Fibroblast of villous mesenchyme (primary cell): ENCODE measurements around the gene TRIM13. TPM values are rescaled to one million over a fixed set of nuclear protein-coding genes. Genes with fewer than 3 reads are reported as not detected.

Source experiments
- DNase-seq: peaks from one replicate; pipeline ENCODE4 v3.0.0-alpha.2; 2010; ENCODE audit warnings: low read depth
- H3K4me3 ChIP-seq: 2 replicates; pipeline ENCODE4 v1.5.1; 2011; ENCODE audit warnings: low read depth, mild to moderate bottlenecking, low read length
- CTCF ChIP-seq: IDR thresholded peaks from 2 replicates; pipeline ENCODE4 v1.5.1; 2012; ENCODE audit warnings: low read depth, mild to moderate bottlenecking, low read length; ENCODE audit not compliant: insufficient read depth
- total RNA-seq: library from RNA; depleted of rRNA; stranded (reverse); fragments of >200 nt; gene quantifications from 2 replicates; pipeline ENCODE4 v1.2.3, GENCODE V29; 2012

TRIM13 gene
- total RNA-seq, 1 donor, result 41.9 TPM

DNA sequence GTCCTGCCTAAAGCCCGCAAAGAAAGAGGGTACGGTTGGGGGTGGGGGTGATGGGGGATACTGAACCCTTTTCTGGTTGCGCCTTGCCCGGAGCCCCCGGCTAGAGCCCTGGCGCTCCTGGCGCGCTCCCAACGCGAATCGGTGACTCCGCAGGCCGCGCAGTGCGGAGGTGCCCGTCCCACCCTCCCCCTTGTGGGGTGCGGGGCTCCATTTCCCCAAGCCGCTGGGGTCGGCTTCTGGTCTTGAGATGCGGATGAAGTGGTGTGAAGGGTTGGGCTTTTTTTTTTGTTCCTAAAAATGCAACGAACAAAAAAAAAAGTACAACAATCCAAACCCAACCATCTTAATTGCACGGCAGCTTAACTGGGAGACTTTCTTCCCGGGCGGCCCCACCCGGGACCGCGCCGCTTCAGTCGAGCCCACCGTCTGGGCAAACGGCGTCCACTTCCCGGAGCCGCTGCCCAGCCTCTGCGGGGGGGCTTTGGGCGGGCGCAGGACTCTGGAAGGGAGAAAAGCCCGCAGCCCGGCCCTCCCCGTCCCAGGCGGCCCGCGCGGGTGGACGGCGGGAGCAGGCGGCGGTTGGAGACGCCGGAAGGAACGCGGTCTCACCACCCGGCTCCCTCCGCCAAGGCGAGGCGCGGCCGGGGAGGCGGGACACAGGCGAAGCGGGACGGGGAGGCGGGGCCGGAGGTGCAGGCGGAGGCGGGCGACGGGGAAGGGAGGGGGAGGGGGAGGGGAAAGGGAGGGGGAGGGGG lies 504 bp upstream of the TRIM13 start:
- H3K4me3 ChIP-seq, result peak overlapping the region; percentile 74
- no peak for TF ChIP-seq CTCF
- DNase-seq, result peak; percentile 94

- TF ChIP-seq CTCF, result no peak
- peak overlapping the region; percentile 90 for H3K4me3 ChIP-seq
- DNase-seq, result peak; percentile 15
These were observed 1.1 kb downstream of the TRIM13 start for GRCh38 chr13:49997955-49998354.

DNA sequence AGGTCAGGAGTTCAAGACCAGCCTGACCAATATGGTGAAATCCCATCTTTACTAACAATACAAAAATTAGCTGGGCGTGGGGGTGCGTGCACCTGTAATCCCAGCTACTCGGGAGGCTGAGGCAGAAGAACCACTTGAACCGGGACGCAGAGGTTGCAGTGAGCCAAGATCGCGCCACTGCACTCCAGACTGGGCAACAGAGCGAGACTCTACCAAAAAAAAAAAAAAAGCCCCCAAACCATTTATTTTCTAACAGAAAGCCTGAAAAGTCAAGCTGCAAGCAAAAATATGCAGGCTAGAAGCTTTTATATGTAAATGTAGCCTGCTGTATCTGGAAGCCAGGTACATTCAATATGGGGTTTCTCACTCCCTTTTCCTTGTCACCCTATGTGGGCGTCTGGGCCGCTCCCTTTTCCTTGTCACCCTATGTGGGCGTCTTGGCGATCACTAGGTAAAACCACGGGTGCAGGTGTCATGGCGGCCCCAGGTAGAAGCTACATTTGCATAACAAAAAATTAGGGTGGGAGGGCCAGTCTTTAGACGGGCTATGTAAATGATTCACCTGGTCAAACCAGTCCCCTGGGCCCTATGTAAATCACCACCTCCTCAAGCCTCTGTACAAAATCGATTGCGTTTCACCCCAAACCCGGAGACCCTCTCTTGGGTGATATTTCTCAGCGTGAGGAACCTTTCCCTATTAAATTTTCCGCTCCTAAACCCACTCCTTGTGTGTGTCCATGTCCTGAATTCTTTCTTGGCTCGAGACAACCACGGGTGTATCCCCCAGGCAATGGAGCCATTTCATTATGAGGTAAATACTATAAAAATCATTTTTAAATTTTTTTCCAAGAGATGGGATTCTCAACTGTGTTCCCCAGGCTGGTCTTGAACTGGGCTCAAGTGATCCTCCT lies 2.1 kb downstream of the TRIM13 start:
- H3K4me3 ChIP-seq, result peak overlapping the region; percentile 90
- TF ChIP-seq CTCF, result no peak
- no peak for DNase-seq

DNA sequence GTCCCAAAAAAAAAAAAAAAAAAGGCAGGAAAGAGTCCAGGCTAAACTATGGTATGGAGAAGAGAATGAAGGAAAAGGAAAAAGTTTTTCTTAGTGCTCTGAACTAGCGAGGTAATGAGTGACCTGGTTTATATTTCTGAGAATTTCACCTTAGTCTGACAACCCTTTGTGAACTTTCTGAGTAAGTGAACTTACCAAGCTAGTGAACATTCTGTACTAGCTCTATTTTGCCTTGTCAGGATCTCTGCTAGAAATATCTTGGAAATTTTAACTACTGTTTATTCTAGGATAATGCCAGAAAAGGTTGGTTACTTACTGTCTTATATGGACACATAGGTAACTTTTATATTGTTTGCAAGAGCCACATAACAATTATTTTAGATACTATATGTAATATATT lies 4.4 kb downstream of the TRIM13 start:
- DNase-seq, result no peak
- no peak for TF ChIP-seq CTCF
- no peak overlapping the region for H3K4me3 ChIP-seq

- no peak for DNase-seq
- TF ChIP-seq CTCF, result no peak
- H3K4me3 ChIP-seq, result no peak overlapping the region
These were observed 9.7 kb downstream of the TRIM13 start for GRCh38 chr13:50006426-50007135.

GRCh38 chr13:50011461-50011860 lies 14.6 kb downstream of the TRIM13 start:
- H3K4me3 ChIP-seq, result no peak overlapping the region
- TF ChIP-seq CTCF, result no peak
- DNase-seq, result no peak
